HCT116 (cell line): Measurements from ENCODE around the gene CPA2. TPM values are rescaled to one million over a fixed set of nuclear protein-coding genes. Genes with fewer than 3 reads are reported as not detected.

Source experiments
- ATAC-seq: fragments of 200-7000 bp; cut with Tn5 transposase; 2 replicates; pipeline ENCODE4 v1.9.1; 2020; ENCODE audit warnings: mild to moderate bottlenecking, moderate library complexity
- BruUV-seq: library from RNA; stranded (reverse); fragments of 400-500 nt; replicated peaks from 2 replicates; lab custom pipeline; 2021; lab: Mats Ljungman, UMichigan
- CTCF ChIA-PET: fragments of 300-600 bp; sonication (Branson Sonifier 250); formaldehyde crosslinking; loops from one replicate; lab custom pipeline; 2021; ENCODE audit warnings: antibody characterized with exemption; lab: Charles Lee
- POLR2A ChIA-PET: fragments of 300-600, 350-600 bp; sonication (Branson Sonifier 250); formaldehyde crosslinking; loops from one replicate; lab custom pipeline; 2021; ENCODE audit warnings: antibody characterized with exemption; lab: Charles Lee
- RAD21 ChIA-PET, 2 experiments: fragments of 300-600 bp; sonication (Branson Sonifier 250); formaldehyde crosslinking; loops; one replicate each; lab custom pipeline; 2023; ENCODE audit warnings: low total read pairs in 2 of 2; ENCODE audit not compliant: uncharacterized antibody in 2 of 2, unreplicated experiment in 2 of 2, low non-redundant PET in 1 of 2; lab: Charles Lee
- DNase-seq: peaks from one replicate; pipeline ENCODE4 v3.0.0-alpha.2; 2010; ENCODE audit warnings: low read depth, low spot score
- H2AFZ ChIP-seq: fragments of 200-600 bp; shearing (Covaris generic), sonication (generic); 2 replicates; pipeline ENCODE4 v1.6.1; 2017; ENCODE audit warnings: low read depth, mixed run types, mixed read lengths, antibody characterized with exemption, low read length; ENCODE audit not compliant: poor library complexity, severe bottlenecking
- H3K27ac ChIP-seq: 2 replicates; pipeline ENCODE4 v1.5.1; 2012; ENCODE audit warnings: low read depth, low read length
- H3K27me3 ChIP-seq: fragments of 200-600 bp; sonication (generic); 2 replicates; pipeline ENCODE4 v1.6.1; 2016; ENCODE audit warnings: mixed run types, low read length, mixed read lengths; ENCODE audit not compliant: insufficient read depth
- H3K36me3 ChIP-seq, 2 experiments: fragments of 200-500 bp in 1 of 2; fragments of 200-600 bp in 1 of 2; sonication (Bioruptor generic) in 1 of 2; sonication (generic) in 1 of 2; 2 replicates each; pipeline versions ENCODE4 v1.5.1 to v1.6.1; 2014 to 2016; ENCODE audit warnings: low read length in 2 of 2, inconsistent platforms in 1 of 2, mixed read lengths in 1 of 2, mixed run types in 1 of 2; ENCODE audit not compliant: insufficient read depth in 2 of 2, control insufficient read depth in 1 of 2
- H3K4me1 ChIP-seq, 2 experiments: fragments of 200-600 bp in 1 of 2; sonication (generic) in 1 of 2; 2 replicates each; pipeline versions ENCODE4 v1.5.1 to v1.6.1; 2012 to 2017; ENCODE audit warnings: low read length in 2 of 2, inconsistent platforms in 1 of 2, mild to moderate bottlenecking in 1 of 2, mixed read lengths in 1 of 2, mixed run types in 1 of 2, moderate library complexity in 1 of 2; ENCODE audit not compliant: insufficient read depth in 2 of 2, control insufficient read depth in 1 of 2
- H3K4me2 ChIP-seq: fragments of 200-600 bp; sonication (generic); 2 replicates; pipeline ENCODE4 v1.6.1; 2017; ENCODE audit warnings: mixed run types, low read length, mixed read lengths
- H3K4me3 ChIP-seq, 2 experiments: fragments of 200-600 bp in 1 of 2; sonication (generic) in 1 of 2; replicated peaks in 1 of 2; 2 replicates each; pipeline ENCODE4 v1.5.1; 2011 to 2016; ENCODE audit warnings: low read length in 2 of 2, control low read depth in 1 of 2, low read depth in 1 of 2, mild to moderate bottlenecking in 1 of 2, mixed read lengths in 1 of 2, mixed run types in 1 of 2
- H3K79me2 ChIP-seq: fragments of 200-600 bp; sonication (generic); 2 replicates; pipeline ENCODE4 v1.6.1; 2017; ENCODE audit warnings: mild to moderate bottlenecking, mixed run types, low read length, moderate library complexity, mixed read lengths; ENCODE audit not compliant: insufficient read depth
- H3K9ac ChIP-seq: fragments of 200-600 bp; sonication (generic); 2 replicates; pipeline ENCODE4 v1.6.1; 2016; ENCODE audit warnings: low read length, mixed read lengths
- H3K9me2 ChIP-seq: fragments of 200-600 bp; sonication (generic), shearing (Covaris generic); 2 replicates; pipeline ENCODE4 v1.6.1; 2017; ENCODE audit warnings: mixed run types, mild to moderate bottlenecking, moderate library complexity; ENCODE audit not compliant: insufficient read depth
- H3K9me3 ChIP-seq, 2 experiments: fragments of 200-500 bp in 1 of 2; fragments of 200-600 bp in 1 of 2; sonication (Bioruptor generic) in 1 of 2; sonication (generic) in 1 of 2; 2 replicates each; pipeline ENCODE4 v1.6.1; 2014 to 2017; ENCODE audit warnings: low read length in 2 of 2, mixed read lengths in 2 of 2, inconsistent platforms in 1 of 2, low read depth in 1 of 2, mild to moderate bottlenecking in 1 of 2, mixed run types in 1 of 2, moderate library complexity in 1 of 2; ENCODE audit not compliant: control insufficient read depth in 1 of 2, insufficient read depth in 1 of 2
- H4K20me1 ChIP-seq: fragments of 200-600 bp; sonication (generic), shearing (Covaris generic); 2 replicates; pipeline ENCODE4 v1.6.1; 2017; ENCODE audit warnings: mixed run types, mild to moderate bottlenecking, moderate library complexity; ENCODE audit not compliant: insufficient read depth
- CBX3 ChIP-seq: IDR thresholded peaks from 2 replicates; pipeline ENCODE4 v1.6.1; 2012; ENCODE audit warnings: low read depth
- CEBPB ChIP-seq: IDR thresholded peaks from 2 replicates; pipeline ENCODE4 v1.6.1; 2012; ENCODE audit warnings: low read depth
- EGR1 ChIP-seq: IDR thresholded peaks from 2 replicates; pipeline ENCODE4 v1.6.1; 2012; ENCODE audit warnings: low read depth
- ELF1 ChIP-seq: IDR thresholded peaks from 2 replicates; pipeline ENCODE4 v1.6.1; 2012; ENCODE audit warnings: low read depth, borderline replicate concordance
- EZH2 ChIP-seq: fragments of 200-600 bp; sonication (generic); IDR thresholded peaks from 2 replicates; pipeline ENCODE4 v1.6.1; 2017; ENCODE audit warnings: antibody characterized with exemption, mixed run types
- FOSL1 ChIP-seq: IDR thresholded peaks from 2 replicates; pipeline ENCODE4 v1.6.1; 2012; ENCODE audit warnings: low read depth
- JUND ChIP-seq: IDR thresholded peaks from 2 replicates; pipeline ENCODE4 v1.6.1; 2012
- POLR2A ChIP-seq: IDR thresholded peaks from 2 replicates; pipeline ENCODE4 v1.7.0; 2011; ENCODE audit warnings: borderline replicate concordance; ENCODE audit not compliant: insufficient read depth, insufficient read length; ENCODE audit errors: extremely low read depth
- POLR2AphosphoS5 ChIP-seq: IDR thresholded peaks from 2 replicates; pipeline ENCODE4 v1.6.1; 2011; ENCODE audit warnings: mild to moderate bottlenecking, low read depth, low read length, moderate library complexity
- RAD21 ChIP-seq: IDR thresholded peaks from 2 replicates; pipeline ENCODE4 v1.6.1; 2012; ENCODE audit warnings: low read depth, mild to moderate bottlenecking
- SIN3A ChIP-seq: IDR thresholded peaks from 2 replicates; pipeline ENCODE4 v1.6.1; 2012; ENCODE audit warnings: low read depth
- SP1 ChIP-seq: IDR thresholded peaks from 2 replicates; pipeline ENCODE4 v1.6.1; 2012; ENCODE audit warnings: low read depth
- SRF ChIP-seq: IDR thresholded peaks from 2 replicates; pipeline ENCODE4 v1.6.1; 2012; ENCODE audit warnings: low read depth
- TCF7L2 ChIP-seq: IDR thresholded peaks from 2 replicates; pipeline ENCODE4 v1.7.0; 2011; ENCODE audit warnings: borderline replicate concordance, inconsistent platforms; ENCODE audit not compliant: insufficient read depth, insufficient read length; ENCODE audit errors: extremely low read depth
- YY1 ChIP-seq: IDR thresholded peaks from 2 replicates; pipeline ENCODE4 v1.6.1; 2011; ENCODE audit warnings: low read length, low read depth, moderate library complexity, mild to moderate bottlenecking; ENCODE audit not compliant: insufficient replicate concordance; ENCODE audit errors: extremely low read depth
- ZFX ChIP-seq: fragments of 450-650 bp; IDR thresholded peaks from 2 replicates; pipeline ENCODE4 v1.6.1; 2017
- ZNF274 ChIP-seq: fragments of 200-500 bp; sonication (Bioruptor generic); IDR thresholded peaks from 2 replicates; pipeline ENCODE4 v1.6.1; 2014; ENCODE audit warnings: mild to moderate bottlenecking, low read depth, low read length, inconsistent platforms
- intact Hi-C: fragments of 100-400 bp; cut with micrococcal nuclease; formaldehyde crosslinking; loops from 2 replicates; pipeline ENCODE4 v1.10.0; 2022
- total RNA-seq: library from RNA; stranded (reverse); gene quantifications from one replicate; pipeline ENCODE4 v1.2.1, GENCODE V29; 2021; ENCODE audit not compliant: unreplicated experiment
- TF ChIP-seq, protein P1 (sequence below), 3 experiments: fragments of 200-600 bp in 1 of 3; sonication (generic) in 1 of 3; IDR thresholded peaks in 2 of 3; conservative IDR thresholded peaks in 1 of 3; 2 replicates each; pipeline ENCODE4 v1.5.1; 2012 to 2017; ENCODE audit warnings: low read depth in 2 of 3, low read length in 2 of 3, antibody characterized with exemption in 1 of 3, borderline replicate concordance in 1 of 3, control low read depth in 1 of 3, mild to moderate bottlenecking in 1 of 3, mixed read lengths in 1 of 3, mixed run types in 1 of 3, moderate library complexity in 1 of 3; ENCODE audit not compliant: insufficient read depth in 1 of 3
- TF ChIP-seq, protein P2 (sequence below): IDR thresholded peaks from 2 replicates; pipeline ENCODE4 v1.6.1; 2011; ENCODE audit warnings: mild to moderate bottlenecking, low read length, moderate library complexity; ENCODE audit not compliant: insufficient replicate concordance; ENCODE audit errors: extremely low read depth

CPA2 gene
- total RNA-seq, 1 experiment from 2014 or later: 1.5 TPM

DNA sequence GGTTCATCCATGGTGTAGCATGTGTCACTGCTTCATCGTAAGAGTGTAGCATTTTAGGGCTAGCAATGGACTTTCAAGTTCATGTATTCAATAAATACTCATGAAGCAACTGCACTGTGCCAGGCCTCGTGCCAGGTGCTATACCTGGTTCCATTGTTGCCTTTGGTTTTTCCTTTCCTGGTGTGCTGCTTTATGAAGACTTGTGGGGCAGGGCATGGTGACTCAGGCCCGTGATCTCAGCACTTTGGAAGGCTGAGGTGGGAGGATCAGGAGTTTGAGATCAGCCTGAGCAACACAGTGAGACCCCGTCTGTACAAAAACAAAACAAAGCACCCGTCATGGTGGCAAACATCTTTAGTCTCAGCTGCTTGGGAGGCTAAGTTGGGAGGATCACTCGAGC lies 24.1 kb downstream of the CPA2 start (continued):
- TF ChIP-seq, protein P1, sequence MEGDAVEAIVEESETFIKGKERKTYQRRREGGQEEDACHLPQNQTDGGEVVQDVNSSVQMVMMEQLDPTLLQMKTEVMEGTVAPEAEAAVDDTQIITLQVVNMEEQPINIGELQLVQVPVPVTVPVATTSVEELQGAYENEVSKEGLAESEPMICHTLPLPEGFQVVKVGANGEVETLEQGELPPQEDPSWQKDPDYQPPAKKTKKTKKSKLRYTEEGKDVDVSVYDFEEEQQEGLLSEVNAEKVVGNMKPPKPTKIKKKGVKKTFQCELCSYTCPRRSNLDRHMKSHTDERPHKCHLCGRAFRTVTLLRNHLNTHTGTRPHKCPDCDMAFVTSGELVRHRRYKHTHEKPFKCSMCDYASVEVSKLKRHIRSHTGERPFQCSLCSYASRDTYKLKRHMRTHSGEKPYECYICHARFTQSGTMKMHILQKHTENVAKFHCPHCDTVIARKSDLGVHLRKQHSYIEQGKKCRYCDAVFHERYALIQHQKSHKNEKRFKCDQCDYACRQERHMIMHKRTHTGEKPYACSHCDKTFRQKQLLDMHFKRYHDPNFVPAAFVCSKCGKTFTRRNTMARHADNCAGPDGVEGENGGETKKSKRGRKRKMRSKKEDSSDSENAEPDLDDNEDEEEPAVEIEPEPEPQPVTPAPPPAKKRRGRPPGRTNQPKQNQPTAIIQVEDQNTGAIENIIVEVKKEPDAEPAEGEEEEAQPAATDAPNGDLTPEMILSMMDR (IDR thresholded peaks at IDR 0.05 in 2 of 3, conservative IDR thresholded peaks at IDR 0.05 in 1 of 3; ENCODE audit: borderline replicate concordance in 1 of 3, insufficient read depth in 1 of 3, low read depth in 2 of 3, low read length in 2 of 3): no peak

DNA sequence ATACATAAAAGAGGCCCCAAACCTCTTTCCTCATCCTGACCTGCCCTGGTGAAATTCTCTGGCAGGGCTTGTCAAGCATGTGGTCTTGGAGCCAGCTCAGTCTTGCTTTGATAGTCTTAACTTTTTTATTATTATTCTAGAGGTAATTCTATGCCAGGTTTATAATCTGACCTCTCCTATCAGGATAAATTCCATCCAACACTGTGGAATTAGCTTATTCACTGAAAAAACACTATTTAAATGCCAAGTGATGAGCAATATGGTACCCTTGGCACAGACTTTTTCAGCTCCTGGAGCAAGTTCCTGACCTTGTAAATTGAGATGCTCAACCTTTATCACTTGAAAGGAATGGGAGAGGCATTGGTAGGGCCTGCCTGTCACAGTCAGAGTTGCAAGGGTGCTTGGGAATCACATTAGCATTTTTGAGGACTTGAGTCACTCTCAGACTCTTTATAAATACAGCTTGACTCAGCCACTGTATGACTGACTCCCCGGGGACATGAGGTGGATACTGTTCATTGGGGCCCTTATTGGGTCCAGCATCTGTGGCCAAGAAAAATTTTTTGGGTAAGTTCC lies 26.1 kb downstream of the CPA2 start, which contains the start of gene CPA4:
TSS of gene CPA4 (plus strand) at position 480 of the 576 bp plus-strand sequence. CDS start at position 500, 20 bp downstream.
- H3K4me2 ChIP-seq: peak within 1 kb of the TSS; percentile 55
- RAD21 ChIA-PET: interaction anchor here in 1 of 2 experiments (0.7 kb wide), 1 partner anchor 63 kb away, joined by 3 read pairs; no protein-coding TSS in a partner anchor
- H3K27ac ChIP-seq: peak within 1 kb of the TSS; percentile 69; the same call in 1 of the 2 replicates
- TF ChIP-seq ELF1 (no peak; the same call in 1 of the 2 replicates), POLR2AphosphoS5 (peak; percentile 58; the same call in 1 of the 2 replicates), SRF (peak; percentile 71), ZFX (no peak), EGR1 (0 out of 2 replicates have a peak, but pooled peaks have one; percentile 13), ZNF274 (no peak), FOSL1 (peak; percentile 91), TCF7L2 (no peak), JUND (peak; percentile 89), SP1 (peak; percentile 89), CBX3 (peak; percentile 89), YY1 (no peak), EZH2 (no peak), SIN3A (peak; percentile 89), CEBPB (peak; percentile 88), POLR2A (no peak), RAD21 (no peak)
- TF ChIP-seq, protein P2, sequence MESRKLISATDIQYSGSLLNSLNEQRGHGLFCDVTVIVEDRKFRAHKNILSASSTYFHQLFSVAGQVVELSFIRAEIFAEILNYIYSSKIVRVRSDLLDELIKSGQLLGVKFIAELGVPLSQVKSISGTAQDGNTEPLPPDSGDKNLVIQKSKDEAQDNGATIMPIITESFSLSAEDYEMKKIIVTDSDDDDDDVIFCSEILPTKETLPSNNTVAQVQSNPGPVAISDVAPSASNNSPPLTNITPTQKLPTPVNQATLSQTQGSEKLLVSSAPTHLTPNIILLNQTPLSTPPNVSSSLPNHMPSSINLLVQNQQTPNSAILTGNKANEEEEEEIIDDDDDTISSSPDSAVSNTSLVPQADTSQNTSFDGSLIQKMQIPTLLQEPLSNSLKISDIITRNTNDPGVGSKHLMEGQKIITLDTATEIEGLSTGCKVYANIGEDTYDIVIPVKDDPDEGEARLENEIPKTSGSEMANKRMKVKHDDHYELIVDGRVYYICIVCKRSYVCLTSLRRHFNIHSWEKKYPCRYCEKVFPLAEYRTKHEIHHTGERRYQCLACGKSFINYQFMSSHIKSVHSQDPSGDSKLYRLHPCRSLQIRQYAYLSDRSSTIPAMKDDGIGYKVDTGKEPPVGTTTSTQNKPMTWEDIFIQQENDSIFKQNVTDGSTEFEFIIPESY: peak; percentile 31

More for the DNA sequence above, 26.1 kb downstream of the CPA2 start, which contains the start of gene CPA4:
- Histone ChIP-seq H3K79me2 (no peaks in the 10 kb centered on the region), H2AFZ (no peak within 1 kb of the TSS), H3K9ac (peak within 1 kb of the TSS; percentile 19; the same call in 1 of the 2 replicates), H3K9me2 (no peaks in the 10 kb centered on the region), H3K36me3 (peaks cover 0 to 6% of the 10 kb centered on the region in 2 experiments; a peak in 1 of 4 replicates), H3K27me3 (no peaks in the 10 kb centered on the region), H3K4me1 (peaks cover 41 to 76% of the 10 kb centered on the region in 2 experiments), H3K9me3 (no peaks in the 10 kb centered on the region; a peak in 1 of 4 replicates), H3K4me3 (peak within 1 kb of the TSS in 1 of 2 experiments; percentile 14; a peak in 1 of 4 replicates), H4K20me1 (no peaks in the 10 kb centered on the region)
- intact Hi-C loops: loop anchor here (5.0 kb wide), 1 partner anchor 65 kb away; no protein-coding TSS in a partner anchor
- BruUV-seq: no TSS peak
- CTCF ChIA-PET: no interaction called here
- POLR2A ChIA-PET: interaction anchor here (1.3 to 2.5 kb wide), 3 partner anchors 10 to 34 kb away, joined by 3 to 15 read pairs (median 5); no protein-coding TSS in a partner anchor
- ATAC-seq: peak; percentile 80
- DNase-seq: peak; percentile 91
